Measurements from ENCODE around the gene SMIM22. TPM values are rescaled to one million over a fixed set of nuclear protein-coding genes. Genes with fewer than 3 reads are reported as not detected.

The SMIM22 gene
- total RNA-seq, 4 donors from 2014 or later, result 4.6 TPM; not detected in 3

DNA sequence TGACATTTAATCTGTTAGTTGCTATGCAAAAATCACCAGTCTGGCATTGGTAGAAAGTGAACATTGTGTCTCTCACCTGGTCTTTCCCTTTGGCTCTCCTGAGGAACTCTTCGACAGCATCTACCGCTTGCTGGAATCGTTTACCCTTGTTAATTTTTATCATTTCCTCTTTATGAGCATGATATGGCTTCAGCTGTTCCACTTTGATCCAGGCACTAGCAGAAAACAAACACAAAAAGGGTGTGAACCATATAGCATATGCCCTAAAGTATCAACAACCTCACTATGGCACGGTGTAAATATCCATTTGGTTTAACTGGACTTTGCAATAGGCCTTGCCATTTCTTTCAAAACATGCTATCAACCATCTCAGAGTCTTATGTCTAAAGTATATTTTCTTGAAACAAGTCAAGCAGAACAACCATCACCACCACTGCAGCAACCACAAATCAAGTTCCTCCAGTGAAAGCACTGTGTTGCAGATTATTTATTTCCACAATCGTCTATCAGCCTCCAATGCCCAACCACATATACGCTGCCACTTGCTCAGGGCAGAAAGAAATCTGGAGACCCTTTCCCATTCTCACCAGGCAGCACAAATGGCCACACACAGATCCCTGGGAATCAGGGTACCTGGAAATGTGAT, 37.7 kb downstream of the SMIM22 start:
- intact Hi-C loops (cut with DNase I; ENCODE audit: low total_unique reads), result no loop called here
- TF ChIP-seq, protein P1, sequence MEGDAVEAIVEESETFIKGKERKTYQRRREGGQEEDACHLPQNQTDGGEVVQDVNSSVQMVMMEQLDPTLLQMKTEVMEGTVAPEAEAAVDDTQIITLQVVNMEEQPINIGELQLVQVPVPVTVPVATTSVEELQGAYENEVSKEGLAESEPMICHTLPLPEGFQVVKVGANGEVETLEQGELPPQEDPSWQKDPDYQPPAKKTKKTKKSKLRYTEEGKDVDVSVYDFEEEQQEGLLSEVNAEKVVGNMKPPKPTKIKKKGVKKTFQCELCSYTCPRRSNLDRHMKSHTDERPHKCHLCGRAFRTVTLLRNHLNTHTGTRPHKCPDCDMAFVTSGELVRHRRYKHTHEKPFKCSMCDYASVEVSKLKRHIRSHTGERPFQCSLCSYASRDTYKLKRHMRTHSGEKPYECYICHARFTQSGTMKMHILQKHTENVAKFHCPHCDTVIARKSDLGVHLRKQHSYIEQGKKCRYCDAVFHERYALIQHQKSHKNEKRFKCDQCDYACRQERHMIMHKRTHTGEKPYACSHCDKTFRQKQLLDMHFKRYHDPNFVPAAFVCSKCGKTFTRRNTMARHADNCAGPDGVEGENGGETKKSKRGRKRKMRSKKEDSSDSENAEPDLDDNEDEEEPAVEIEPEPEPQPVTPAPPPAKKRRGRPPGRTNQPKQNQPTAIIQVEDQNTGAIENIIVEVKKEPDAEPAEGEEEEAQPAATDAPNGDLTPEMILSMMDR (IDR thresholded peaks at IDR 0.05), result no peak
- no peak for TF ChIP-seq POLR2A (IDR thresholded peaks at IDR 0.05)
- Histone ChIP-seq H3K27me3 (no peaks in the 10 kb centered on the region), H3K36me3 (no peaks in the 10 kb centered on the region), H3K4me1 (peaks cover 0 to 3% of the 10 kb centered on the region in 2 donors), H3K9me3 (no peaks in the 10 kb centered on the region), H3K27ac (no peak overlapping the region), H3K4me3 (no peak overlapping the region)
- DNase-seq, result no peak

GRCh38 chr16:4833584-4833983, 38.4 kb downstream of the SMIM22 start:
- Histone ChIP-seq H3K9me3 (no peaks in the 10 kb centered on the region), H3K36me3 (no peaks in the 10 kb centered on the region), H3K4me3 (no peak overlapping the region), H3K4me1 (peaks cover 0 to 3% of the 10 kb centered on the region in 2 donors), H3K27ac (no peak overlapping the region), H3K27me3 (no peaks in the 10 kb centered on the region)
- no peak for TF ChIP-seq POLR2A (IDR thresholded peaks at IDR 0.05)
- TF ChIP-seq, protein P1 (IDR thresholded peaks at IDR 0.05), result no peak
- intact Hi-C loops (cut with DNase I; ENCODE audit: low total_unique reads), result no loop called here
- no peak for DNase-seq

GRCh38 chr16:4836727-4837126, 41.6 kb downstream of the SMIM22 start:
- H3K36me3 ChIP-seq, result no peaks in the 10 kb centered on the region
- H3K9me3 ChIP-seq, result no peaks in the 10 kb centered on the region
- intact Hi-C loops (cut with DNase I; ENCODE audit: low total_unique reads), result no loop called here

GRCh38 chr16:4837733-4838501, 42.7 kb downstream of the SMIM22 start:
- H3K36me3 ChIP-seq, result no peaks in the 10 kb centered on the region
- intact Hi-C loops (cut with DNase I; ENCODE audit: low total_unique reads), result no loop called here
- TF ChIP-seq, protein P1 (IDR thresholded peaks at IDR 0.05), result no peak
- TF ChIP-seq POLR2A (IDR thresholded peaks at IDR 0.05), result no peak
- no peaks in the 10 kb centered on the region for H3K9me3 ChIP-seq
- H3K27me3 ChIP-seq, result no peaks in the 10 kb centered on the region
- no peak overlapping the region for H3K4me3 ChIP-seq
- DNase-seq, result no peak
- no peak overlapping the region for H3K27ac ChIP-seq
- peaks cover 0 to 3% of the 10 kb centered on the region in 2 donors for H3K4me1 ChIP-seq

More at GRCh38 chr16:4836727-4837126, 41.6 kb downstream of the SMIM22 start:
- no peak for DNase-seq
- H3K27ac ChIP-seq, result no peak overlapping the region
- H3K4me1 ChIP-seq, result peaks cover 0 to 3% of the 10 kb centered on the region in 2 donors
- no peaks in the 10 kb centered on the region for H3K27me3 ChIP-seq
- TF ChIP-seq POLR2A (IDR thresholded peaks at IDR 0.05), result no peak
- TF ChIP-seq, protein P1 (IDR thresholded peaks at IDR 0.05), result no peak
- H3K4me3 ChIP-seq, result no peak overlapping the region

- intact Hi-C loops (cut with DNase I; ENCODE audit: low total_unique reads), result no loop called here
- Histone ChIP-seq H3K4me1 (no peaks in the 10 kb centered on the region), H3K9me3 (no peaks in the 10 kb centered on the region), H3K36me3 (no peaks in the 10 kb centered on the region), H3K27ac (no peak overlapping the region), H3K27me3 (no peaks in the 10 kb centered on the region), H3K4me3 (no peak overlapping the region)
- TF ChIP-seq POLR2A (IDR thresholded peaks at IDR 0.05), result no peak
- TF ChIP-seq, protein P1 (IDR thresholded peaks at IDR 0.05), result no peak
- DNase-seq, result no peak
Measured at GRCh38 chr16:4839942-4840341, 44.8 kb downstream of the SMIM22 start.
